K562 (cell line): ENCODE results near the gene ADCY1. TPM values are rescaled to one million over a fixed set of nuclear protein-coding genes. Genes with fewer than 3 reads are reported as not detected.
A peak's percentile ranks its signal among the peaks of the same experiment; 100 is the strongest.
"Not testable (repeated sequence)": the region's sequence is repeated elsewhere in the genome, so short reads cannot be mapped to it uniquely, and the experiment has no call there.

Source experiments
- ATF1 ChIP-seq, 2 experiments: fragments of 450-650 bp in 1 of 2; IDR thresholded peaks; 2 replicates each; pipeline ENCODE4 v1.6.1; 2016; ENCODE audit warnings: missing compliant biosample characterization in 1 of 2, missing genetic modification characterization in 1 of 2
- ATF7 ChIP-seq: fragments of 450-650 bp; IDR thresholded peaks from 2 replicates; pipeline ENCODE4 v1.7.1; 2014; ENCODE audit warnings: mild to moderate bottlenecking, moderate library complexity
- CREM ChIP-seq: IDR thresholded peaks from 2 replicates; pipeline ENCODE4 v1.6.1; 2014; ENCODE audit warnings: antibody characterized with exemption, low read depth
- EP300 ChIP-seq: IDR thresholded peaks from 2 replicates; pipeline ENCODE4 v1.6.1; 2012; ENCODE audit warnings: low read length, improper control_type of control experiment
- GTF2E2 ChIP-seq: fragments of 200-800 bp; sonication (Bioruptor generic); IDR thresholded peaks from 2 replicates; pipeline ENCODE4 v1.6.1; 2016; ENCODE audit warnings: missing genetic modification characterization, missing compliant biosample characterization
- HCFC1 ChIP-seq: IDR thresholded peaks from 2 replicates; pipeline ENCODE4 v1.6.1; 2012; ENCODE audit warnings: low read depth, low read length, improper control_type of control experiment
- L3MBTL2 ChIP-seq: fragments of 450-650 bp; IDR thresholded peaks from 2 replicates; pipeline ENCODE4 v1.6.1; 2016; ENCODE audit warnings: mild to moderate bottlenecking, moderate library complexity
- MAZ ChIP-seq, 2 experiments: fragments of 450-650 bp in 1 of 2; sonication (generic) in 1 of 2; formaldehyde crosslinking; IDR thresholded peaks in 1 of 2; conservative IDR thresholded peaks in 1 of 2; 2 replicates each; pipeline versions ENCODE4 v1.4.0 to v1.5.0; 2020; ENCODE audit warnings: mild to moderate bottlenecking in 1 of 2, missing genetic modification reagents in 1 of 2
- NR2C2 ChIP-seq, 2 experiments: fragments of 200-800 bp in 1 of 2; sonication (Bioruptor generic) in 1 of 2; sonication (generic) in 1 of 2; formaldehyde crosslinking in 1 of 2; IDR thresholded peaks; 2 replicates each; pipeline versions ENCODE4 v1.6.1 to v1.8.0; 2016 to 2022; ENCODE audit warnings: mild to moderate bottlenecking in 1 of 2, missing compliant biosample characterization in 1 of 2, missing genetic modification characterization in 1 of 2, missing genetic modification reagents in 1 of 2
- PHF20 ChIP-seq: fragments of 450-650 bp; IDR thresholded peaks from 2 replicates; pipeline ENCODE4 v1.6.1; 2018; ENCODE audit not compliant: partially characterized antibody
- PHF8 ChIP-seq: fragments of 200-600 bp; sonication (generic); IDR thresholded peaks from 2 replicates; pipeline ENCODE4 v1.6.1; 2012; ENCODE audit warnings: mixed run types, mild to moderate bottlenecking, inconsistent platforms, low read length, moderate library complexity, borderline replicate concordance
- POLR2A ChIP-seq: fragments of 450-650 bp; conservative IDR thresholded peaks from 2 replicates; pipeline ENCODE4 v1.6.1; 2016
- POLR2G ChIP-seq: fragments of 200-400 bp; formaldehyde crosslinking; IDR thresholded peaks from 2 replicates; pipeline ENCODE4 v1.6.1; 2017; ENCODE audit warnings: low read depth, mild to moderate bottlenecking, antibody characterized with exemption, low read length, moderate library complexity
- POLR2H ChIP-seq: IDR thresholded peaks from 2 replicates; pipeline ENCODE4 v1.6.1; 2016; ENCODE audit warnings: missing genetic modification characterization, low read depth, mild to moderate bottlenecking, control low read depth, missing compliant biosample characterization, moderate library complexity
- RBBP5 ChIP-seq: fragments of 200-600 bp; sonication (generic); IDR thresholded peaks from 2 replicates; pipeline ENCODE4 v1.6.1; 2012; ENCODE audit warnings: borderline replicate concordance, mild to moderate bottlenecking, low read length, control low read depth, inconsistent platforms; ENCODE audit not compliant: insufficient read depth, poor library complexity, severe bottlenecking
- SETDB1 ChIP-seq: IDR thresholded peaks from one replicate; pipeline ENCODE4 v1.6.1; 2012; ENCODE audit warnings: low read length, control low read depth, inconsistent platforms
- TGIF2 ChIP-seq: sonication (generic); formaldehyde crosslinking; IDR thresholded peaks from 2 replicates; pipeline ENCODE4 v1.8.1; 2022; ENCODE audit warnings: mild to moderate bottlenecking, missing genetic modification reagents, moderate library complexity
- ZKSCAN1 ChIP-seq: fragments of 150-350 bp; IDR thresholded peaks from 2 replicates; pipeline ENCODE4 v1.6.1; 2016; ENCODE audit warnings: low read depth, low read length
- ZNF316 ChIP-seq: fragments of 450-650 bp; IDR thresholded peaks from 2 replicates; pipeline ENCODE4 v1.6.1; 2016
- ZNF407 ChIP-seq: fragments of 450-650 bp; IDR thresholded peaks from 2 replicates; pipeline ENCODE4 v1.6.1; 2016; ENCODE audit warnings: low read depth
- polyA plus RNA-seq, 8 experiments: library from polyadenylated mRNA; depleted of rRNA in 4 of 8; stranded (reverse) in 5 of 8; unstranded in 3 of 8; fragments of >200 nt; fragmentation: Nextera tagmentation in 2 of 8; fragmentation: Illumina TruSeq in 1 of 8; extraction: Ambion mirVana in 2 of 8; extraction: Trizol in 1 of 8; gene quantifications; 2 replicates each; pipeline versions ENCODE4 v1.2.1 to v1.2.3, GENCODE V29; 2011 to 2014; ENCODE audit warnings: inconsistent platforms in 1 of 8, missing spikeins in 1 of 8
- total RNA-seq, 7 experiments: library from RNA; depleted of rRNA in 6 of 7; stranded (reverse); fragments of >200 nt in 6 of 7; fragmentation: Illumina TruSeq in 2 of 7; extraction: Trizol in 2 of 7; gene quantifications; 2 replicates each; pipeline versions ENCODE4 v1.2.1 to v1.2.3, GENCODE V29; 2011 to 2021; ENCODE audit warnings: low replicate concordance in 1 of 7

ADCY1 gene
- total and polyA plus RNA-seq, 9 of the 15 experiments (the other 6 are each of a cell fraction or from before 2014, with no cell fraction given): under 0.01 to 0.18 (median 0.10) TPM; not detected in 4

- TF ChIP-seq ZNF407: peak; percentile 80
- peak; percentile 61 for TF ChIP-seq ZNF316
- peak; percentile 91 for TF ChIP-seq POLR2G
- TF ChIP-seq EP300: 0 out of 2 replicates have a peak, but pooled peaks have one; percentile 22
- TF ChIP-seq SETDB1: peak; percentile 35
- peak; percentile 83 for TF ChIP-seq POLR2A
- TF ChIP-seq RBBP5: peak; percentile 83
- peak; percentile 37; the same call in 1 of the 2 replicates for TF ChIP-seq L3MBTL2
- peak; percentile 93 for TF ChIP-seq PHF20
- peak; percentile 70 for TF ChIP-seq POLR2H (tag)
- TF ChIP-seq MAZ (CRISPR knock-in tag; conservative IDR thresholded peaks at IDR 0.05 in 1 of 2, IDR thresholded peaks at IDR 0.05 in 1 of 2): peak; percentile 45 to 72; a peak in 2 of 4 replicates
- TF ChIP-seq ATF7: peak; percentile 88; the same call in 1 of the 2 replicates
- peak; percentile 57; the same call in 1 of the 2 replicates for TF ChIP-seq ZKSCAN1
- 0 out of 2 replicates have a peak, but pooled peaks have one; percentile 45 for TF ChIP-seq GTF2E2 (tag)
- peak; percentile 99 for TF ChIP-seq ATF1 (CRISPR knock-in tag; IDR thresholded peaks at IDR 0.05)
- peak; percentile 100 for TF ChIP-seq ATF1 (tag; IDR thresholded peaks at IDR 0.05)
- peak; percentile 58; the same call in 1 of the 2 replicates for TF ChIP-seq PHF8
- peak; percentile 85 for TF ChIP-seq HCFC1
- peak; percentile 100 for TF ChIP-seq CREM
- not testable (repeated sequence) for TF ChIP-seq NR2C2 (CRISPR knock-in tag; IDR thresholded peaks at IDR 0.05)
- peak; percentile 67; the same call in 1 of the 2 replicates for TF ChIP-seq NR2C2 (tag; IDR thresholded peaks at IDR 0.05)
- TF ChIP-seq TGIF2: peak; percentile 29; the same call in 1 of the 2 replicates
These were observed 194.6 kb downstream of the ADCY1 start (continued) for GRCh38 chr7:45768516-45769394.
